ENCODE measurements around the gene PHYHD1. TPM values are rescaled to one million over a fixed set of nuclear protein-coding genes. Genes with fewer than 3 reads are reported as not detected.

The PHYHD1 gene
- total RNA-seq, 1 donor from 2014 or later, result 14.6 TPM

- no peak for DNase-seq (ENCODE audit: low spot score)
Observed at GRCh38 chr9:128901379-128901778, 19.4 kb upstream of the PHYHD1 start.

- DNase-seq (ENCODE audit: low spot score), result no peak
Observed at GRCh38 chr9:128901822-128902221, 19.0 kb upstream of the PHYHD1 start.

GRCh38 chr9:128902351-128903078 is 18.3 kb upstream of the PHYHD1 start:
- DNase-seq (ENCODE audit: low spot score), result peak; percentile 55

- no peak for DNase-seq (ENCODE audit: low spot score)
Observed at GRCh38 chr9:128903079-128903461, 17.7 kb upstream of the PHYHD1 start.

GRCh38 chr9:128903871-128904620 is 16.7 kb upstream of the PHYHD1 start:
- no peak for DNase-seq (ENCODE audit: low spot score)

GRCh38 chr9:128905964-128906363 is 14.8 kb upstream of the PHYHD1 start:
- DNase-seq (ENCODE audit: low spot score), result no peak

- DNase-seq (ENCODE audit: low spot score), result no peak
Observed at GRCh38 chr9:128906741-128907140, 14.0 kb upstream of the PHYHD1 start.

GRCh38 chr9:128908372-128908771 is 12.4 kb upstream of the PHYHD1 start:
- DNase-seq (ENCODE audit: low spot score), result no peak

- no peak for DNase-seq (ENCODE audit: low spot score)
Observed at GRCh38 chr9:128909859-128910258, 10.9 kb upstream of the PHYHD1 start.

GRCh38 chr9:128910906-128911305 is 9.9 kb upstream of the PHYHD1 start:
- no peak for DNase-seq (ENCODE audit: low spot score)

GRCh38 chr9:128911529-128912035 is 9.2 kb upstream of the PHYHD1 start:
- DNase-seq (ENCODE audit: low spot score), result no peak

- DNase-seq (ENCODE audit: low spot score), result no peak
Observed at GRCh38 chr9:128912270-128912853, 8.4 kb upstream of the PHYHD1 start.

GRCh38 chr9:128913048-128913900 is 7.5 kb upstream of the PHYHD1 start:
- DNase-seq (ENCODE audit: low spot score), result no peak

GRCh38 chr9:128913995-128914772 is 6.6 kb upstream of the PHYHD1 start:
- DNase-seq (ENCODE audit: low spot score), result no peak

- DNase-seq (ENCODE audit: low spot score), result no peak
Observed at GRCh38 chr9:128916204-128916603, 4.6 kb upstream of the PHYHD1 start.

- no peak for DNase-seq (ENCODE audit: low spot score)
Observed at GRCh38 chr9:128916745-128917144, 4.0 kb upstream of the PHYHD1 start.

- DNase-seq (ENCODE audit: low spot score), result peak; percentile 82
Observed at GRCh38 chr9:128917151-128917849, 3.5 kb upstream of the PHYHD1 start.

- no peak for DNase-seq (ENCODE audit: low spot score)
Observed at GRCh38 chr9:128918921-128919320, 1.9 kb upstream of the PHYHD1 start.

- DNase-seq (ENCODE audit: low spot score), result no peak
Observed at GRCh38 chr9:128919402-128920089, 1.2 kb upstream of the PHYHD1 start.

Data from mucosa of gallbladder (tissue), 1 donor.